ENCODE results near the gene ATOH8. TPM values are rescaled to one million over a fixed set of nuclear protein-coding genes. Genes with fewer than 3 reads are reported as not detected.

ATOH8 gene
- polyA plus RNA-seq, 1 of the 3 experiments (the other 2 are of a cell fraction), result 5.6 TPM

GRCh38 chr2:85760872-85761271, 7.1 kb downstream of the ATOH8 start (continued):
- TF ChIP-seq USF1 (IDR thresholded peaks at IDR 0.05; ENCODE audit: borderline replicate concordance, low read depth), result no peak
- TF ChIP-seq ZBTB33 (IDR thresholded peaks at IDR 0.05; ENCODE audit: borderline replicate concordance, low read depth), result no peak
- TF ChIP-seq SMC3 (IDR thresholded peaks at IDR 0.05; ENCODE audit: low read depth, low read length), result no peak
- TF ChIP-seq MEF2A (IDR thresholded peaks at IDR 0.05; ENCODE audit: borderline replicate concordance, low read depth), result no peak

GRCh38 chr2:85761512-85761944, 7.7 kb downstream of the ATOH8 start:
- H3K4me2 ChIP-seq, result no peak overlapping the region
- H3K4me1 ChIP-seq (ENCODE audit: control insufficient read depth in 1 of 2, insufficient read depth in 2 of 2, low read depth in 1 of 2, low read length in 1 of 2), result peaks cover 2 to 31% of the 10 kb centered on the region in 2 experiments; a peak in 2 of 4 replicates
- no peak overlapping the region for H3K4me3 ChIP-seq (ENCODE audit: low read depth in 2 of 2, low read length in 1 of 2)
- H3K27me3 ChIP-seq (ENCODE audit: insufficient read depth), result no peaks in the 10 kb centered on the region
- TF ChIP-seq NFIC (IDR thresholded peaks at IDR 0.05; ENCODE audit: borderline replicate concordance), result no peak
- TF ChIP-seq RCOR1 (IDR thresholded peaks at IDR 0.05; ENCODE audit: low read length), result no peak
- TF ChIP-seq ZBTB33 (IDR thresholded peaks at IDR 0.05; ENCODE audit: borderline replicate concordance, low read depth), result no peak
- TF ChIP-seq MAX (IDR thresholded peaks at IDR 0.05; ENCODE audit: low read depth), result no peak
- TF ChIP-seq PBX3 (IDR thresholded peaks at IDR 0.05), result no peak
- no peak for TF ChIP-seq FOSL2 (IDR thresholded peaks at IDR 0.05; ENCODE audit: borderline replicate concordance, low read depth)
- no peak for TF ChIP-seq POLR2AphosphoS5 (IDR thresholded peaks at IDR 0.05; ENCODE audit: low read depth, low read length)
- no peak for TF ChIP-seq TCF12 (IDR thresholded peaks at IDR 0.05)
- TF ChIP-seq USF2 (IDR thresholded peaks at IDR 0.05; ENCODE audit: borderline replicate concordance, low read depth, low read length), result no peak
- no peak for TF ChIP-seq REST (IDR thresholded peaks at IDR 0.05; ENCODE audit: low read depth, low read length)
- no peak for TF ChIP-seq EZH2phosphoT487 (IDR thresholded peaks at IDR 0.05; ENCODE audit: borderline replicate concordance, low read depth)
- POLR2A ChIA-PET, result interaction anchor here (1.4 to 2.6 kb wide), 2 partner anchors 7 to 11 kb away, joined by 6 to 7 read pairs; no protein-coding TSS in a partner anchor
- H3K36me3 ChIP-seq (replicated peaks in 1 of 2; ENCODE audit: control insufficient read depth in 1 of 2, insufficient read depth in 2 of 2, low read length in 1 of 2), result peaks cover 0 to 5% of the 10 kb centered on the region in 2 experiments
- H3K9ac ChIP-seq, result no peak overlapping the region
- no peak for DNase-seq
- H3F3A ChIP-seq (replicated peaks; ENCODE audit: insufficient read depth), result peaks cover 11% of the 10 kb centered on the region
- no peak overlapping the region for H3K27ac ChIP-seq (ENCODE audit: low read depth in 2 of 2, low read length in 1 of 2)
- no peaks in the 10 kb centered on the region for H3K9me3 ChIP-seq
- no peak overlapping the region for H2AFZ ChIP-seq (ENCODE audit: low read depth)
- 75% methylated on average over 1 of the region's 3 CpGs for WGBS (ENCODE audit: low lambda C conversion rate)
- CTCF ChIA-PET, result interaction anchor here (1.2 to 34.7 kb wide), 7 partner anchors 9 to 124 kb away, joined by 3 to 626 read pairs (median 30); no protein-coding TSS in a partner anchor
- H4K20me1 ChIP-seq (ENCODE audit: insufficient read depth), result peaks cover 78% of the 10 kb centered on the region
- H3K9me2 ChIP-seq, result no peaks in the 10 kb centered on the region
- peaks cover 97% of the 10 kb centered on the region for H3K79me2 ChIP-seq (ENCODE audit: insufficient read depth)

Data from SK-N-SH (cell line).